Endothelial cell of umbilical vein (primary cell): ENCODE results near the gene CCDC32. TPM values are rescaled to one million over a fixed set of nuclear protein-coding genes. Genes with fewer than 3 reads are reported as not detected.

Experiments used
- BruUV-seq: library from RNA; stranded (reverse); fragments of 400-500 nt; replicated peaks from 2 replicates; lab custom pipeline; 2021; lab: Mats Ljungman, UMichigan
- CTCF ChIA-PET: fragments of 300-600, 350-600 bp; sonication (Branson Sonifier 250); formaldehyde crosslinking; loops from one replicate; lab custom pipeline; 2021; ENCODE audit warnings: antibody characterized with exemption, inconsistent platforms; lab: Charles Lee
- POLR2A ChIA-PET: fragments of 300-600, 350-600 bp; sonication (Branson Sonifier 250); formaldehyde crosslinking; loops from one replicate; lab custom pipeline; 2021; ENCODE audit warnings: antibody characterized with exemption, inconsistent platforms; lab: Charles Lee
- DNase-seq: peaks from one replicate; pipeline ENCODE4 v3.0.0-alpha.2; 2011; ENCODE audit warnings: low read depth, low spot score
- FAIRE-seq: peaks from 2 replicates; lab custom pipeline; 2011; peaks lifted over from hg19 to GRCh38; lab: Jason Lieb, UNC
- H2AFZ ChIP-seq: 2 replicates; pipeline ENCODE4 v1.6.0; 2012; ENCODE audit warnings: low read depth, low read length, control low read depth, inconsistent platforms
- H3K27ac ChIP-seq: 2 replicates; pipeline ENCODE4 v1.5.1; 2011; ENCODE audit warnings: low read depth, mild to moderate bottlenecking, control low read depth, low read length, moderate library complexity; ENCODE audit not compliant: insufficient read depth
- H3K27me3 ChIP-seq, 2 experiments: 2 replicates each; pipeline versions ENCODE4 v1.6.0 to v1.6.1; 2011; ENCODE audit warnings: low read length in 2 of 2, mixed read lengths in 1 of 2; ENCODE audit not compliant: control insufficient read depth in 2 of 2, insufficient read depth in 2 of 2
- H3K36me3 ChIP-seq, 2 experiments: 2 replicates in 1 of 2; 3 replicates in 1 of 2; pipeline ENCODE4 v1.5.1; 2011; ENCODE audit warnings: low read length in 2 of 2, mild to moderate bottlenecking in 1 of 2, moderate library complexity in 1 of 2; ENCODE audit not compliant: control insufficient read depth in 2 of 2, insufficient read depth in 2 of 2; ENCODE audit errors: extremely low read depth in 1 of 2
- H3K4me1 ChIP-seq: 3 replicates; pipeline ENCODE4 v1.5.1; 2011; ENCODE audit warnings: mild to moderate bottlenecking, low read length; ENCODE audit not compliant: control insufficient read depth, insufficient read depth; ENCODE audit errors: extremely low read depth
- H3K4me2 ChIP-seq: 2 replicates; pipeline ENCODE4 v1.6.1; 2011; ENCODE audit warnings: low read length, control low read depth, mixed read lengths; ENCODE audit not compliant: insufficient read depth
- H3K4me3 ChIP-seq, 3 experiments: fragments of 200-600 bp in 1 of 3; sonication (generic), shearing (Covaris generic) in 1 of 3; replicated peaks in 1 of 3; 2 replicates each; pipeline ENCODE4 v1.5.1; 2011 to 2016; ENCODE audit warnings: control low read depth in 3 of 3, low read length in 3 of 3, mild to moderate bottlenecking in 2 of 3, inconsistent platforms in 1 of 3, low read depth in 1 of 3, moderate library complexity in 1 of 3; ENCODE audit not compliant: insufficient read depth in 1 of 3
- H3K79me2 ChIP-seq: 2 replicates; pipeline ENCODE4 v1.6.0; 2012; ENCODE audit warnings: low read length, inconsistent platforms; ENCODE audit not compliant: control insufficient read depth, insufficient read depth
- H3K9ac ChIP-seq: replicated peaks from 2 replicates; pipeline ENCODE3; 2011; ENCODE audit warnings: low read length, control low read depth; ENCODE audit not compliant: insufficient read depth; ENCODE audit errors: extremely low read depth
- H3K9me1 ChIP-seq: replicated peaks from 3 replicates; pipeline ENCODE4 v1.6.0; 2011; ENCODE audit warnings: mild to moderate bottlenecking, low read length; ENCODE audit not compliant: control insufficient read depth, insufficient read depth; ENCODE audit errors: extremely low read depth
- H3K9me3 ChIP-seq: replicated peaks from 2 replicates; pipeline ENCODE4 v1.5.1; 2012; ENCODE audit warnings: low read length, inconsistent platforms; ENCODE audit not compliant: control insufficient read depth, insufficient read depth
- H4K20me1 ChIP-seq: replicated peaks from 2 replicates; pipeline ENCODE3; 2011; ENCODE audit warnings: mild to moderate bottlenecking, low read length; ENCODE audit not compliant: control insufficient read depth, insufficient read depth; ENCODE audit errors: extremely low read depth
- EZH2 ChIP-seq: IDR thresholded peaks from 2 replicates; pipeline ENCODE4 v1.6.1; 2012; ENCODE audit warnings: borderline replicate concordance, low read depth, mild to moderate bottlenecking, moderate library complexity, low read length, inconsistent platforms; ENCODE audit not compliant: severe bottlenecking
- FOS ChIP-seq: IDR thresholded peaks from 2 replicates; pipeline ENCODE4 v1.6.1; 2011; ENCODE audit warnings: mild to moderate bottlenecking, low read length, moderate library complexity, borderline replicate concordance; ENCODE audit not compliant: insufficient read depth
- GATA2 ChIP-seq: IDR thresholded peaks from 2 replicates; pipeline ENCODE4 v1.7.0; 2011; ENCODE audit warnings: low read depth, mild to moderate bottlenecking, moderate library complexity, mixed read lengths, low read length; ENCODE audit not compliant: insufficient read length, insufficient read depth
- JUN ChIP-seq: IDR thresholded peaks from 2 replicates; pipeline ENCODE4 v1.6.1; 2011; ENCODE audit warnings: borderline replicate concordance, low read depth; ENCODE audit not compliant: insufficient read length, insufficient read depth
- MAX ChIP-seq: IDR thresholded peaks from 2 replicates; pipeline ENCODE4 v1.6.1; 2011; ENCODE audit not compliant: insufficient read depth, insufficient read length
- MYC ChIP-seq: IDR thresholded peaks from one replicate; pipeline ENCODE4 v1.6.1; 2011; ENCODE audit warnings: mild to moderate bottlenecking, low read depth, low read length
- POLR2A ChIP-seq: IDR thresholded peaks from 2 replicates; pipeline ENCODE4 v1.6.1; 2012; ENCODE audit warnings: low read depth, mild to moderate bottlenecking, control low read depth, low read length
- POLR2AphosphoS5 ChIP-seq: IDR thresholded peaks from 2 replicates; pipeline ENCODE4 v1.6.1; 2012; ENCODE audit warnings: low read depth, mild to moderate bottlenecking, control low read depth, low read length, moderate library complexity; ENCODE audit not compliant: insufficient read depth
- dilution Hi-C: fragments of 300-500 bp; cut with MboI; formaldehyde crosslinking; loops from one replicate; pipeline ENCODE4 v1.15.0; 2019; ENCODE audit warnings: low sequenced_read_pairs; ENCODE audit not compliant: extremely low pct_ligation_motif_present
- intact Hi-C: fragments of 100-400 bp; cut with micrococcal nuclease; formaldehyde crosslinking; loops from one replicate; pipeline ENCODE4 v1.10.0; 2022
- polyA plus RNA-seq, 4 experiments: library from polyadenylated mRNA; depleted of rRNA in 3 of 4; stranded (reverse) in 3 of 4; unstranded in 1 of 4; fragments of >200 nt; gene quantifications; 2 replicates each; pipeline versions ENCODE4 v1.2.1 to v1.2.3, GENCODE V29; 2011 to 2012; ENCODE audit warnings: missing spikeins in 1 of 4
- total RNA-seq: library from RNA; stranded (reverse); gene quantifications from 2 replicates; pipeline ENCODE4 v1.2.3, GENCODE V29; 2021
- TF ChIP-seq, protein P1 (sequence below), 2 donors: IDR thresholded peaks; 1 replicate in 1 of 2; 2 replicates in 1 of 2; pipeline ENCODE4 v1.5.1; 2011; ENCODE audit warnings: low read length in 2 of 2, mild to moderate bottlenecking in 2 of 2, moderate library complexity in 2 of 2, control low read depth in 1 of 2, inconsistent platforms in 1 of 2, low read depth in 1 of 2; ENCODE audit not compliant: insufficient read depth in 1 of 2; ENCODE audit errors: extremely low read depth in 1 of 2

CCDC32 gene
- total and polyA plus RNA-seq, 2 donors (not counting 3 experiments of a cell fraction or from before 2014, with no cell fraction given), result 22.9 to 24.0 TPM

GRCh38 chr15:40558952-40559742 lies 5.7 kb downstream of the CCDC32 start:
- Histone ChIP-seq H3K27ac (no peak overlapping the region), H2AFZ (no peak overlapping the region), H3K9ac (no peak overlapping the region), H3K79me2 (peaks cover 2% of the 10 kb centered on the region), H3K36me3 (no peaks in the 10 kb centered on the region), H3K9me3 (no peaks in the 10 kb centered on the region), H4K20me1 (no peaks in the 10 kb centered on the region), H3K27me3 (no peaks in the 10 kb centered on the region), H3K9me1 (no peaks in the 10 kb centered on the region), H3K4me2 (no peak overlapping the region), H3K4me1 (peaks cover 2% of the 10 kb centered on the region), H3K4me3 (no peak overlapping the region)
- ChIA-PET POLR2A (no interaction called here), CTCF (interaction anchor here (1.0 kb wide), 1 partner anchor 10 kb away, joined by 4 read pairs; the partner anchor contains the start of gene RPUSD2)
- dilution Hi-C loops (no loop called here), intact Hi-C loops (no loop called here)
- FAIRE-seq (no peak), DNase-seq (no peak)
- BruUV-seq, result no TSS peak
- TF ChIP-seq POLR2A (no peak), FOS (no peak), MAX (no peak), JUN (no peak), EZH2 (no peak), GATA2 (no peak), POLR2AphosphoS5 (no peak), MYC (no peak)
- TF ChIP-seq, protein P1, sequence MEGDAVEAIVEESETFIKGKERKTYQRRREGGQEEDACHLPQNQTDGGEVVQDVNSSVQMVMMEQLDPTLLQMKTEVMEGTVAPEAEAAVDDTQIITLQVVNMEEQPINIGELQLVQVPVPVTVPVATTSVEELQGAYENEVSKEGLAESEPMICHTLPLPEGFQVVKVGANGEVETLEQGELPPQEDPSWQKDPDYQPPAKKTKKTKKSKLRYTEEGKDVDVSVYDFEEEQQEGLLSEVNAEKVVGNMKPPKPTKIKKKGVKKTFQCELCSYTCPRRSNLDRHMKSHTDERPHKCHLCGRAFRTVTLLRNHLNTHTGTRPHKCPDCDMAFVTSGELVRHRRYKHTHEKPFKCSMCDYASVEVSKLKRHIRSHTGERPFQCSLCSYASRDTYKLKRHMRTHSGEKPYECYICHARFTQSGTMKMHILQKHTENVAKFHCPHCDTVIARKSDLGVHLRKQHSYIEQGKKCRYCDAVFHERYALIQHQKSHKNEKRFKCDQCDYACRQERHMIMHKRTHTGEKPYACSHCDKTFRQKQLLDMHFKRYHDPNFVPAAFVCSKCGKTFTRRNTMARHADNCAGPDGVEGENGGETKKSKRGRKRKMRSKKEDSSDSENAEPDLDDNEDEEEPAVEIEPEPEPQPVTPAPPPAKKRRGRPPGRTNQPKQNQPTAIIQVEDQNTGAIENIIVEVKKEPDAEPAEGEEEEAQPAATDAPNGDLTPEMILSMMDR (IDR thresholded peaks at IDR 0.05; ENCODE audit: extremely low read depth in 1 of 2, insufficient read depth in 1 of 2, low read depth in 1 of 2, low read length in 2 of 2), result no peak
